SU-DHL-6 (cell line): Measurements from ENCODE around the gene RRM2.

Source experiments
- H2AFZ ChIP-seq: fragments of 200-600 bp; sonication (generic); 2 replicates; pipeline ENCODE4 v1.6.1; 2014; ENCODE audit warnings: low read depth, mild to moderate bottlenecking, moderate library complexity, mixed read lengths, antibody characterized with exemption, low read length; ENCODE audit not compliant: severe bottlenecking
- H3F3A ChIP-seq: fragments of 200-600 bp; shearing (Covaris generic); 2 replicates; pipeline ENCODE4 v1.6.0; 2016; ENCODE audit warnings: antibody characterized with exemption, mild to moderate bottlenecking; ENCODE audit not compliant: insufficient read depth
- H3K27ac ChIP-seq: fragments of 200-600 bp; sonication (generic); 2 replicates; pipeline ENCODE4 v1.5.1; 2016; ENCODE audit warnings: low read depth, mild to moderate bottlenecking, low read length, moderate library complexity, mixed read lengths
- H3K27me3 ChIP-seq: fragments of 200-600 bp; sonication (generic), shearing (Covaris generic); 2 replicates; pipeline ENCODE4 v1.6.0; 2014; ENCODE audit warnings: mild to moderate bottlenecking, low read length
- H3K36me3 ChIP-seq: fragments of 200-600 bp; sonication (generic); 2 replicates; pipeline ENCODE4 v1.6.1; 2014; ENCODE audit warnings: mild to moderate bottlenecking, low read length, mixed read lengths
- H3K4me2 ChIP-seq: fragments of 300-600, 200-600 bp; shearing (Covaris generic), sonication (generic); 2 replicates; pipeline ENCODE4 v1.6.0; 2014; ENCODE audit warnings: low read length, low read depth, mild to moderate bottlenecking; ENCODE audit not compliant: poor library complexity, severe bottlenecking
- H3K4me3 ChIP-seq: fragments of 200-600 bp; sonication (generic); 2 replicates; pipeline ENCODE4 v1.5.1; 2014; ENCODE audit warnings: antibody characterized with exemption, low read length, mild to moderate bottlenecking, mixed read lengths; ENCODE audit not compliant: insufficient read depth, poor library complexity, severe bottlenecking
- H3K79me2 ChIP-seq: fragments of 200-600 bp; sonication (generic); 2 replicates; pipeline ENCODE4 v1.6.1; 2014; ENCODE audit warnings: mild to moderate bottlenecking, low read length, moderate library complexity; ENCODE audit not compliant: insufficient read depth
- H3K9ac ChIP-seq: fragments of 200-600 bp; sonication (generic); 2 replicates; pipeline ENCODE4 v1.7.0; 2014; ENCODE audit warnings: mild to moderate bottlenecking, low read length
- H3K9me2 ChIP-seq: fragments of 200-600 bp; sonication (generic); replicated peaks from 2 replicates; pipeline ENCODE4 v1.6.1; 2014; ENCODE audit warnings: low read length; ENCODE audit not compliant: insufficient read depth
- H3K9me3 ChIP-seq: fragments of 200-600 bp; sonication (generic); 2 replicates; pipeline ENCODE4 v1.6.1; 2014; ENCODE audit warnings: low read length, mixed read lengths; ENCODE audit not compliant: insufficient read depth
- H4K20me1 ChIP-seq: fragments of 200-600 bp; sonication (generic); 2 replicates; pipeline ENCODE4 v1.6.1; 2014; ENCODE audit warnings: low read depth, mild to moderate bottlenecking, antibody characterized with exemption, low read length, moderate library complexity, mixed read lengths
- CTCF ChIP-seq: fragments of 200-600 bp; sonication (generic); IDR thresholded peaks from one replicate; pipeline ENCODE4 v1.5.1; 2017; ENCODE audit warnings: antibody characterized with exemption, mild to moderate bottlenecking, low read length, moderate library complexity; ENCODE audit not compliant: insufficient read depth, poor library complexity, severe bottlenecking
- EZH2phosphoT487 ChIP-seq: fragments of 200-600 bp; sonication (generic), shearing (Covaris generic); conservative IDR thresholded peaks from 2 replicates; pipeline ENCODE4 v1.6.1; 2018; ENCODE audit warnings: mild to moderate bottlenecking, antibody characterized with exemption, low read length, moderate library complexity, mixed read lengths

RRM2 gene

GRCh38 chr2:10122500-10123280, at the start of gene RRM2:
RRM2 (plus strand) TSS chr2:10122739; CDS start chr2:10122799, 60 bp downstream.
- H3K9me2 ChIP-seq, result no peaks in the 10 kb centered on the region
- peak within 1 kb of the TSS; percentile 81 for H3K4me3 ChIP-seq
- peak within 1 kb of the TSS; percentile 87 for H3K9ac ChIP-seq
- TF ChIP-seq CTCF, result no peak
- no peak for TF ChIP-seq EZH2phosphoT487
- peak within 1 kb of the TSS; percentile 92 for H3K4me2 ChIP-seq
- H3K9me3 ChIP-seq, result no peaks in the 10 kb centered on the region
- H3K27me3 ChIP-seq, result no peaks in the 10 kb centered on the region
- peak within 1 kb of the TSS; percentile 90 for H3K27ac ChIP-seq
- peaks cover 27% of the 10 kb centered on the region for H4K20me1 ChIP-seq
- peaks cover 56% of the 10 kb centered on the region for H3F3A ChIP-seq
- H2AFZ ChIP-seq, result no peak within 1 kb of the TSS
- H3K79me2 ChIP-seq, result peaks cover 70% of the 10 kb centered on the region
- peaks cover 43% of the 10 kb centered on the region for H3K36me3 ChIP-seq

- H3K36me3 ChIP-seq, result no peaks in the 10 kb centered on the region
- no peak overlapping the region for H3K27ac ChIP-seq
- H3K79me2 ChIP-seq, result no peaks in the 10 kb centered on the region
- H3F3A ChIP-seq, result 0 out of 2 replicates have a peak, but pooled peaks cover 1% of the 10 kb centered on the region
- no peak overlapping the region for H3K4me3 ChIP-seq
- H3K9me2 ChIP-seq, result no peaks in the 10 kb centered on the region
- TF ChIP-seq EZH2phosphoT487 (no peak), CTCF (no peak)
- H3K27me3 ChIP-seq, result no peaks in the 10 kb centered on the region
- H3K4me2 ChIP-seq, result no peak overlapping the region
- H3K9ac ChIP-seq, result no peak overlapping the region
- no peak overlapping the region for H2AFZ ChIP-seq
- no peaks in the 10 kb centered on the region for H3K9me3 ChIP-seq
- no peaks in the 10 kb centered on the region for H4K20me1 ChIP-seq
Measured at GRCh38 chr2:10073706-10074105, 48.8 kb upstream of the RRM2 start.

GRCh38 chr2:10075101-10075500, 47.4 kb upstream of the RRM2 start:
- no peaks in the 10 kb centered on the region for H3K79me2 ChIP-seq
- H3K27me3 ChIP-seq, result no peaks in the 10 kb centered on the region
- no peak overlapping the region for H3K4me2 ChIP-seq
- H3F3A ChIP-seq, result 0 out of 2 replicates have a peak, but pooled peaks cover 3% of the 10 kb centered on the region
- H3K27ac ChIP-seq, result no peak overlapping the region
- no peak overlapping the region for H2AFZ ChIP-seq
- H4K20me1 ChIP-seq, result no peaks in the 10 kb centered on the region
- H3K4me3 ChIP-seq, result no peak overlapping the region
- no peak overlapping the region for H3K9ac ChIP-seq
- TF ChIP-seq CTCF (no peak), EZH2phosphoT487 (no peak)
- H3K9me3 ChIP-seq, result no peaks in the 10 kb centered on the region
- H3K36me3 ChIP-seq, result no peaks in the 10 kb centered on the region
- no peaks in the 10 kb centered on the region for H3K9me2 ChIP-seq
